Erythroblast (primary cell): ENCODE results near the gene AGMAT.

ENCODE experiments used
- GATA1 ChIP-seq: IDR thresholded peaks from 2 replicates; pipeline ENCODE4 v1.6.1; 2011; ENCODE audit warnings: low read depth, mild to moderate bottlenecking, control low read depth, low read length, moderate library complexity
- POLR2A ChIP-seq: IDR thresholded peaks from 2 replicates; pipeline ENCODE4 v1.6.1; 2011; ENCODE audit warnings: mild to moderate bottlenecking, low read length

DNA sequence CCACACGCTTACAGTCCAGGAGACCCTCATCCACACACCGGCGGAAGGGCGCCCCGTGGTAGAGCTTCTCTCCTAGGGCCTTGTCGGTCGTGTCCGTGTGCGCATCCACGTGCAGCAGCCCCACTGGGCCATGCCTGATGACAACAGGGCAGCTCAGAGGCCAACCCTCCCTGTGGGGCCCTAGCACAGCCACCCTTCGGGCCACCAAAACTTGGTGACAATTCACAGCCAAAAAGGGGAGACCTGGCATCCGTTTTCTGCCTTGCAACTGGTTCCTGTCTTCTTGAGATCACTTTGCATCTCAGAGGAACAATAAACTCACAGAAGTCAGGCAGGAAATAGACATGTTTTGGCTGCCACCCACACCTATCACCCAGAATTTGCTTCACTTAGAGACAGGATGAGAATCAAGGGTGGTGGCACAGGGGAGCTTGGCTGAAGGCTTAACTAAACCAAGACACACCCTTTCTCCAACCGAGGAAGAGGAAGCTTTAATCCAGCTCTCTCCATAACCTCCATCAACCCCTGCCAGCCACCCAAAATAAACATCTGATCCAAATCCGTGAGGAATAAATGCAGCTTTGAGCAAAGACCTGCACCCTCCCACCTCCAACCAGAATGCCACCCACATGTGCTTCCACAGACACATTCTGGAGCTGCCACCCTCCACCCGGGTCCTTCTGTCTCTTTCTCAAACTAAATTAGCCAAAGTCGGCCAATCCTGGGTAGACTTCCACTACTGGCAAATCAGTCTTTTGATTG lies 5.7 kb downstream of the AGMAT start:
- no peak for TF ChIP-seq POLR2A
- TF ChIP-seq GATA1, result no peak
